Skeletal muscle tissue (tissue), 4 donors: ENCODE results near the gene ZNF669. TPM values are rescaled to one million over a fixed set of nuclear protein-coding genes. Genes with fewer than 3 reads are reported as not detected.
A peak's percentile ranks its signal among the peaks of the same experiment; 100 is the strongest.

Experiments
- H3K27ac ChIP-seq: one replicate; pipeline ENCODE4 v1.7.0; 2013; ENCODE audit warnings: mild to moderate bottlenecking, low read depth, low read length, inconsistent platforms
- H3K27me3 ChIP-seq, 3 donors: one replicate each; pipeline ENCODE4 v1.7.0; 2013; ENCODE audit warnings: low read length in 3 of 3; ENCODE audit not compliant: control insufficient read depth in 3 of 3, insufficient read depth in 3 of 3
- H3K36me3 ChIP-seq, 3 donors: one replicate each; pipeline ENCODE4 v1.7.0; 2013; ENCODE audit warnings: low read length in 3 of 3; ENCODE audit not compliant: control insufficient read depth in 3 of 3, insufficient read depth in 3 of 3
- H3K4me1 ChIP-seq, 3 donors: one replicate each; pipeline ENCODE4 v1.7.0; 2013; ENCODE audit warnings: low read length in 3 of 3, mild to moderate bottlenecking in 3 of 3; ENCODE audit not compliant: control insufficient read depth in 3 of 3, insufficient read depth in 3 of 3
- H3K4me3 ChIP-seq, 3 donors: one replicate each; pipeline ENCODE4 v1.7.0; 2013; ENCODE audit warnings: low read length in 3 of 3
- H3K9ac ChIP-seq, 3 donors: one replicate each; pipeline ENCODE4 v1.7.0; 2013; ENCODE audit warnings: low read length in 3 of 3, mild to moderate bottlenecking in 3 of 3, moderate library complexity in 2 of 3, low read depth in 1 of 3
- H3K9me3 ChIP-seq, 3 donors: one replicate each; pipeline ENCODE4 v1.7.0; 2013; ENCODE audit warnings: low read length in 3 of 3; ENCODE audit not compliant: control insufficient read depth in 3 of 3
- total RNA-seq: library from RNA; depleted of rRNA; stranded (reverse); fragments of >200 nt; gene quantifications from one replicate; pipeline ENCODE4 v1.2.3, GENCODE V29; 2014
- donor health status: Osteomylitis.

Gene ZNF669
- total RNA-seq, 1 donor from 2014 or later: 11.0 TPM

DNA sequence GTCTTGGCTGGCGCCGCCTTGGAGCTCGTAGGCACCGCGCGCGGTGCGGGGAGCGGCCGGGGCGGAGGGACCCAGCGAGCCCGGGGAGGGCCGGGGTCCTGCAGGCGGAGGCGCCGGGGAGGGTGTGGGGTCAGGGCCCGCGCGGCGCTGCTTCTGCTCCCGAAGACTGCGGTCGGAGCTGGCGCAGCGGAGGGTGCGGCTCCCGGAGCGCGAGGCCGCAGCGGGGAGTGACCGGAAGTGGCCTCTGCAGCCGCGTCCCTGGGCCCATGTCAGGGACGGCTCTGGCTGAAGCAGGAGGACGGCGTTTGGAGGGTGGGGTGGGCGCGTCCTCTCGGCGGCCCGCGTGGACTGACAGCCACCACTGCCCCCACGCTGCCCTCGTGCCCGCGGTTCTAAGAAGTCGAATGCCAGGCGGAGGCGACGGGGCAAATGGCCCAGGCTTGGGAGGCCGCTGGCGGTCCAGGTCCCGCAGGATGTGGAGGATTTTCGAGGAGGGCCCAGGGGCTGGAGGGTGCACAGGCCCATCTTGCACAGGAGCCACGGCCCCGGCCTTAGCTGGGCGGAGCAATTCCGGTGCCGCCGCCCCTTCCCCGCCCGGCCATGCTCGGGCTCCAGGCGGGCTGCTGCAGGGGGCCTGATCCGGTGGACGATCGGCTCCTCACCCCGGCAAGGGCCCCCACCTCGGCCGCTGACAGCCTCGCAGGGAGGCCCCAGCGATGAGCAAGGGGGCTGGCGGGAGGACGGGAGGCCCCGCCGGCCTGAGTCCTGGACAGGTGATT, 7.7 kb upstream of the ZNF669 start:
- no peaks in the 10 kb centered on the region for H3K9me3 ChIP-seq
- peak overlapping the region; percentile 66 to 79 (median 79) for H3K4me3 ChIP-seq
- H3K9ac ChIP-seq: peak overlapping the region; percentile 70 to 88 (median 81)
- no peaks in the 10 kb centered on the region for H3K27me3 ChIP-seq
- no peaks in the 10 kb centered on the region for H3K36me3 ChIP-seq
- H3K27ac ChIP-seq: peak overlapping the region; percentile 58
- peaks cover 10 to 13% (median 11%) of the 10 kb centered on the region in 3 donors for H3K4me1 ChIP-seq

DNA sequence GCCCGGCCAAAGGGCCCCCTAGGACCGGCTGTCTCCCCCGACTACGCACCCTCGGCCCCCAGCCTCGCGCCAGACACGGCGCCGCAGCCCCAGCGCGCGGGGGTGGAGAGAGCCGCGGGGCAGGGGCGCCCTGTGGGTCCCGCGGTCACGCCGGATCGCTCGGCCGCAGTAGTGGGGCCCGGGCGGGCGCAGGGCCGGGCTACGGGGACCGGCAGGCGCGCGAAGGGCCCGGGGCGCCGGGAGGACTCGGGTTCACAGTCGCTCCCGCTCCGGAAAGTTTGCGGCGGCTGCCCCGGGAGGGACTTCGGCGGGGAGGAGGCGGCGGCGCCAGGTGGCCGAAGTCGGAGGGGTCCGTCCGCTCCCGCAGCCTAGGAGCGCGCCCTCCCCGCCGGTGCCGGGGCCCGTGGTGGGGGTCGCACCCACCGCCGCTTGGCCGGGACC, 7.1 kb upstream of the ZNF669 start:
- H3K4me3 ChIP-seq: peak overlapping the region; percentile 67 to 79 (median 79)
- H3K9ac ChIP-seq: peak overlapping the region; percentile 70 to 88 (median 81)
- H3K36me3 ChIP-seq: no peaks in the 10 kb centered on the region
- H3K27ac ChIP-seq: peak overlapping the region; percentile 58
- no peaks in the 10 kb centered on the region for H3K27me3 ChIP-seq
- peaks cover 10 to 13% (median 11%) of the 10 kb centered on the region in 3 donors for H3K4me1 ChIP-seq
- no peaks in the 10 kb centered on the region for H3K9me3 ChIP-seq

DNA sequence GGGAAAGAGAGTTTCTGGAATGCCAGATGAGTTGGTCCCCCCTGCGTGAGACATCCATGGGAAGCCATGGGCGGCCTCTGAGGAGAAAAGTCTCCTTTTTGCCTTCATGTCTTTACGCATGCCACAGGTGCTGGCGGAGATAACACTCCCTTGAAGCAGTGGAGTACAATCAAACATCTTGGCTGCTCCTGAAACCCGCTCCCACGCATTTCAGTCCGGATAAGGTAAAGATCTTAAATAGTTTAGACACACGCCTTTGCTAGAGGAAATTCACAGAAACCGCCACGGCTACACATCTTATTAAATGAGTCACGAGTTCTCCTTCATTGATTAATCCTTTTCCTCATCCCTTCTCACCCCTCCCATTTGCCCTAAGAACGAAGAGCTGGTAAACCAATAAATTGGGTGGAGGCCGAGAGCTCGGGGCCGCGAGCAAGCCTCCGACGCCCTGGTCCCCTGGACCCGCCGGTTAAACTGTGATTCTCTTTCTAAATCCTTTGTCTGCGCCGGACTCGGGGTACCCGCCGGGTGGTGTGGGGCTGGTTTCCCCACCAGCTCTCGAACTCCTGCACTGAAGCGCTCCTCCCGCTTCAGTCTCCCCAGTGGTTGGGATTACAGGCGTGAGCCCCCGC, 6.6 kb upstream of the ZNF669 start:
- Histone ChIP-seq H3K9ac (peak overlapping the region; percentile 70 to 88 (median 81)), H3K27ac (peak overlapping the region; percentile 58), H3K9me3 (no peaks in the 10 kb centered on the region), H3K4me3 (peak overlapping the region; percentile 67 to 79 (median 79)), H3K27me3 (no peaks in the 10 kb centered on the region), H3K4me1 (peaks cover 10 to 13% (median 11%) of the 10 kb centered on the region in 3 donors), H3K36me3 (no peaks in the 10 kb centered on the region)

DNA sequence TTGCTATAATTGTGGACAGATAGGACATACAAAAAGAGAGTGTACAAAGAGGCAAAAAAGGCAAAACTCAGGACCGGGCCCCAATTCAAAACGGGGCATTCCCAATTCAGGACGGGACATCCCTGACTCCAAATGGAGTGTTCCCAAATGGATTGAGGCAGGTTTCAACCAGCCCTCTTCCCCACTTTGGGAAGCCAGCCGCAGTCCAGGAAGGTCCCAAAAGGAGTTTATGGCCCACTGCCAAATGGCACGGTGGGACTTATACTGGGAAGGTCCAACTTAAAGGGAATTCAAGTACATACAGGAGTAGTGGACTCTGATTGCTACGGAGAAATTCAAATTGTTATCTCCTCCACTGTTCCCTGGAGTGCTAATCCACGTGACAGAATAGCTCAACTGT, 3.5 kb upstream of the ZNF669 start:
- Histone ChIP-seq H3K4me3 (no peak overlapping the region), H3K9ac (no peak overlapping the region), H3K27me3 (no peaks in the 10 kb centered on the region), H3K36me3 (no peaks in the 10 kb centered on the region), H3K27ac (no peak overlapping the region), H3K9me3 (no peaks in the 10 kb centered on the region), H3K4me1 (peaks cover 10 to 28% (median 16%) of the 10 kb centered on the region in 3 donors)

DNA sequence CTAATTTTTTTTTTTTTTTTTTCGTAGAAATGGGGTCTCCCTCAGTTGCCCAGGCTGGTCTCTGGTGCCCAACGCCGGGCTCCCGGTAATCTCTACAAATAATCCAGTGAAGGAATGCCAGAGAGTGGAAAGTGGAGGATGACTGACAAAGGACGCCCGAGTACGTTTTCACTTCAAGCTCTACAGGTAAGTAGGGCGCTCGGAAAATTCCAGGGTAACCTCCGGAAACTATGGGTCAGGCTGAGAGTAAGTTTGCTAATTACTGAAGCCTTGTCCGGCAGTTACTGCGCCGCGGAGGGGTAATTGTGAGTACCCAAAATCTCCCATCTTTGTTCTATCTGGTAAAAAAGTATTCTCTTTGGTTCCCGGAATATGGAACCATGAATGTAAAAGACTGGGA, 1.8 kb upstream of the ZNF669 start:
- Histone ChIP-seq H3K36me3 (peaks cover 9 to 12% (median 9%) of the 10 kb centered on the region in 3 donors), H3K27me3 (no peaks in the 10 kb centered on the region), H3K9me3 (peaks cover 0 to 1% (median 0%) of the 10 kb centered on the region in 3 donors), H3K4me1 (peaks cover 5 to 19% (median 11%) of the 10 kb centered on the region in 3 donors), H3K4me3 (no peak overlapping the region), H3K27ac (no peak overlapping the region), H3K9ac (no peak overlapping the region)

DNA sequence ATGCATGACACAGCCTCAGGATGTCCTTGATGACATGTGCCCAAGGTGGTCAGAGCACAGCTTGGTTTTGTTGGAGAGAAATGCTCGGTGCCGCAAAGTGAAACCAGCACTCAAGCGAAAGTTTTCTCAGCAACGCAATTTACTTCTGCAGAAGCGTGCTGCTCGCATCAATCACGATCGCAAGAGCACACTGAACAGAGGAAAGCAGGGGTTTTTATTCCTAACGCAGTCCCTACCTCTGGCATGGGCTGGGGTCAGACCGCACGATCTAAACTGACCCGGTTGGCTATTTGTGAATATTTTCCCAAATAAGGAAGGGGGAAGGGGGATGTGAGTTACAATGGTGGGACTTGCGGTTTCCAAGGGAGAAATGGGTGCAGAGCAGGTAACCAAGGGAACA, 809 bp upstream of the ZNF669 start:
- no peaks in the 10 kb centered on the region for H3K27me3 ChIP-seq
- no peak overlapping the region for H3K27ac ChIP-seq
- peak overlapping the region; percentile 42 to 48 (median 44) for H3K9ac ChIP-seq
- H3K36me3 ChIP-seq: peaks cover 18 to 21% (median 19%) of the 10 kb centered on the region in 3 donors
- peaks cover 0 to 14% (median 6%) of the 10 kb centered on the region in 3 donors for H3K4me1 ChIP-seq
- H3K9me3 ChIP-seq: peaks cover 0 to 7% (median 6%) of the 10 kb centered on the region in 3 donors
- peak overlapping the region; percentile 90 to 96 (median 93) for H3K4me3 ChIP-seq

DNA sequence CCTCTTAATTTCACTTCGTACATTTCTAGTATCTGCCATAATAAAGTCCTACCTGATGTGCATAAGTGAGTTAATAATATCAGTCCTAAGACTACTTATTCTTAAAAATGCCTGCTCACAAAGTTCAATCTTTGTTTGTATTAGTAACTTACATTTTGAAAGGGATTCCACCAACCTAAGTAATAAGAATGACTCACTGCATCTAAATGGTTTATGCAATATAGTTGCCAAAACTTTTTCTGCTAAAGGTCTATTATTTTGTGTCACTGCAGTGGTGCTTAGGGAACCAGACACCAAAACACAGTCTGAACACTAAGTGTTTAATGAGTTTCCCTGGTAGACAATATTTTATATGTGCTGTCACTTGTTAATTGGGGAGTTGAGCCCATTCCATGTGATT, 1.8 kb downstream of the ZNF669 start:
- H3K9me3 ChIP-seq: peaks cover 0 to 7% (median 6%) of the 10 kb centered on the region in 3 donors

DNA sequence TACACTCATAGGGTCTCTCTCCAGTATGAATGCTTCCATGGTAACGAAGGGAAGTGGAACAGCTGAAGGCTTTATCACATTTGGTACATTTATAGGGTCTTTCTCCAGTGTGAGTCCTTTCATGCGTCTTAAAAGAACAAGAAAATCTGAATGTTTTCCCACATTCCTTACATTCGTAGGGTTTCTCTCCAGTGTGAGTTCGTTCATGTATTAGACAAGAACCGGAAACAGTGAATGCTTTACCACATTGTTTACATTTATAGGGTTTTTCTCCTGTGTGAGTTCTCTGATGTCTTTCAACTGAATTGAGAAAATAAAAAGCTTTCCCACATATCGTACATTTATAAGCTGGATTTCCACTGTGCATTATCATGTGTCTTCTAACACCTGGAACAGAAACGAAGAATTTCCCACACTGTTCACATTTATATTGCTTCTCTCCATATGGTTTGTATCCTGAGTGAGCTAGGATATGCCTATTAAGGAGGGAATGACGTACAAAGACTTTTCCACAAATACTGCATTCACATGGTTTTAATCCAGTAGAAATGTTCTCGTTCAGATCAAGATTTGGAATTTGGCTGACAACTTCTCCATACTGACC, 3.4 kb downstream of the ZNF669 start:
- peaks cover 0 to 14% (median 6%) of the 10 kb centered on the region in 3 donors for H3K4me1 ChIP-seq
- no peaks in the 10 kb centered on the region for H3K27me3 ChIP-seq
- H3K36me3 ChIP-seq: peaks cover 23 to 29% (median 28%) of the 10 kb centered on the region in 3 donors
- H3K9me3 ChIP-seq: peaks cover 3 to 7% (median 6%) of the 10 kb centered on the region in 3 donors
- no peak overlapping the region for H3K9ac ChIP-seq
- H3K4me3 ChIP-seq: no peak overlapping the region
- no peak overlapping the region for H3K27ac ChIP-seq

More for the DNA sequence above, 1.8 kb downstream of the ZNF669 start:
- H3K4me3 ChIP-seq: no peak overlapping the region
- H3K27ac ChIP-seq: no peak overlapping the region
- no peak overlapping the region for H3K9ac ChIP-seq
- peaks cover 0 to 14% (median 6%) of the 10 kb centered on the region in 3 donors for H3K4me1 ChIP-seq
- no peaks in the 10 kb centered on the region for H3K27me3 ChIP-seq
- peaks cover 20 to 23% (median 21%) of the 10 kb centered on the region in 3 donors for H3K36me3 ChIP-seq

DNA sequence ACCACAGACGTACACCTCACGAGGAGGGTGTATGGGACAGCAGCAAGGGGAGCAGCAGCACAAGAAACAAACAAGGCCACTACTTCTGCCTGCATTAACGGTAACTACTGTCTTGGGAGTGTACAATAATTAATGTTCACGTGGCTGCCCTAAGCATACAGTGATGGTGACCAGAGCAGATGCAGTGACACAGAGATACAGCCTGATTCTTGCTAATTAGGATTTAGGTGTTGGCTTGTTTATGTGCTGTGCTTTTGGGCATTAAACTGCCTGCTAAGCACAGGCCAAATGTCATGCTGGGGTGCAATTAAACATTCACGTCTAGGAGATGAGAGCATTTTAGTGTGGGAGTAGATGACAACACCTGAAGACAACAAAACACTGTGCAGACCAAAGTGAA, 7.2 kb downstream of the ZNF669 start:
- no peaks in the 10 kb centered on the region for H3K4me1 ChIP-seq
- H3K4me3 ChIP-seq: no peak overlapping the region
- no peak overlapping the region for H3K9ac ChIP-seq
- peaks cover 23 to 27% (median 27%) of the 10 kb centered on the region in 3 donors for H3K36me3 ChIP-seq
- H3K27me3 ChIP-seq: no peaks in the 10 kb centered on the region
- no peak overlapping the region for H3K27ac ChIP-seq
- H3K9me3 ChIP-seq: peaks cover 3 to 7% (median 6%) of the 10 kb centered on the region in 3 donors
